Tibial nerve (tissue), 4 donors: ENCODE data around the gene BCL2L13.

Experiments
- EP300 ChIP-seq, 2 donors: sonication (generic); formaldehyde crosslinking; IDR thresholded peaks; one replicate each; pipeline ENCODE4 v1.6.1; 2017; ENCODE audit warnings: antibody characterized with exemption in 2 of 2, mild to moderate bottlenecking in 1 of 2
- POLR2A ChIP-seq, 2 donors: fragments of 450-650 bp; IDR thresholded peaks; one replicate each; pipeline ENCODE4 v1.6.1; 2017; ENCODE audit warnings: antibody characterized with exemption in 2 of 2, mild to moderate bottlenecking in 2 of 2, moderate library complexity in 2 of 2
- TF ChIP-seq, protein P1 (sequence below), 5 experiments: fragments of 200-600 bp in 3 of 5; fragments of 450-650 bp in 2 of 5; sonication (generic) in 3 of 5; IDR thresholded peaks; one replicate each; pipeline ENCODE4 v1.5.1; 2016 to 2019; ENCODE audit warnings: antibody characterized with exemption in 5 of 5, mild to moderate bottlenecking in 3 of 5, moderate library complexity in 2 of 5

DNA sequence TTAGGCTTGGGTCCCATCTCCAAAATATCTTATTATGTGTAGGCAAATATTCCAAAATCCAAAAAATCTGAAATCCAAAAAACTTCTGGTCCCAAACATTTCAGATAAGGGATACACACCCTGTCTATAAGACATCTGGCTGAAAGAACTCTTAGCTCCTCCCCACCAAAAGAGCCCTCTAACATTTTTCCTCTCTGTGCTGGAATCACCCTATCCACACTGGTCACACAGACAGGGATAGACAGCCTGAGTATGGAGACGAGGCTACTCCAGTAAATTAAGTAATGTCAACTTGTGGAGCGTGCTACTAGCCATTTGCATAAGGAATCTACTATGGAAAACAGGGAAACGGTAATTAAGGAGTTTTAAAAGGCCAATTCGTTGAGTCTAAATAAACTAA, 34.9 kb upstream of the BCL2L13 start:
- TF ChIP-seq, protein P1, sequence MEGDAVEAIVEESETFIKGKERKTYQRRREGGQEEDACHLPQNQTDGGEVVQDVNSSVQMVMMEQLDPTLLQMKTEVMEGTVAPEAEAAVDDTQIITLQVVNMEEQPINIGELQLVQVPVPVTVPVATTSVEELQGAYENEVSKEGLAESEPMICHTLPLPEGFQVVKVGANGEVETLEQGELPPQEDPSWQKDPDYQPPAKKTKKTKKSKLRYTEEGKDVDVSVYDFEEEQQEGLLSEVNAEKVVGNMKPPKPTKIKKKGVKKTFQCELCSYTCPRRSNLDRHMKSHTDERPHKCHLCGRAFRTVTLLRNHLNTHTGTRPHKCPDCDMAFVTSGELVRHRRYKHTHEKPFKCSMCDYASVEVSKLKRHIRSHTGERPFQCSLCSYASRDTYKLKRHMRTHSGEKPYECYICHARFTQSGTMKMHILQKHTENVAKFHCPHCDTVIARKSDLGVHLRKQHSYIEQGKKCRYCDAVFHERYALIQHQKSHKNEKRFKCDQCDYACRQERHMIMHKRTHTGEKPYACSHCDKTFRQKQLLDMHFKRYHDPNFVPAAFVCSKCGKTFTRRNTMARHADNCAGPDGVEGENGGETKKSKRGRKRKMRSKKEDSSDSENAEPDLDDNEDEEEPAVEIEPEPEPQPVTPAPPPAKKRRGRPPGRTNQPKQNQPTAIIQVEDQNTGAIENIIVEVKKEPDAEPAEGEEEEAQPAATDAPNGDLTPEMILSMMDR (IDR thresholded peaks at IDR 0.05), result no peak
- TF ChIP-seq EP300 (IDR thresholded peaks at IDR 0.05) (no peak), POLR2A (IDR thresholded peaks at IDR 0.05) (no peak)
